ENCODE measurements around the gene PGM1.

PGM1 gene

DNA sequence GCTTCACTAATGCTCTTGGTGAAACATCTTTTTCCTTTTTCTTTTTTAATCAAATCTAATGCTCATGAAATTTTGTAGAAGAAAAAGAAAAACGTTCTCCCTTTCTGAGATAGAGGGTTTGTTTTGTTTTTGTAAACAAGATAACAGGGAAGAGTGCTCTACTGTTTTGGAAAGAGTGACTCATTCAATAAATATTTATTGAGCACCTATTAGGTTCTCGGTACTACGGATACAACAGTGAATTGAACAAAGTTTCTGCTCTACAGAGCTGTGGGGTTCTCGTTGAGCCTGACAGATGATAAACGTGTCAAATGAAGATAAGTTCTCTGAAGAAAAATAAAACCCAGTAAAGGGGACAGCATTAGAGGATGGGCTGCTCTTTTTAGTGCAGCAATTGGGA, 7.0 kb downstream of the PGM1 start:
- TF ChIP-seq, protein P1, sequence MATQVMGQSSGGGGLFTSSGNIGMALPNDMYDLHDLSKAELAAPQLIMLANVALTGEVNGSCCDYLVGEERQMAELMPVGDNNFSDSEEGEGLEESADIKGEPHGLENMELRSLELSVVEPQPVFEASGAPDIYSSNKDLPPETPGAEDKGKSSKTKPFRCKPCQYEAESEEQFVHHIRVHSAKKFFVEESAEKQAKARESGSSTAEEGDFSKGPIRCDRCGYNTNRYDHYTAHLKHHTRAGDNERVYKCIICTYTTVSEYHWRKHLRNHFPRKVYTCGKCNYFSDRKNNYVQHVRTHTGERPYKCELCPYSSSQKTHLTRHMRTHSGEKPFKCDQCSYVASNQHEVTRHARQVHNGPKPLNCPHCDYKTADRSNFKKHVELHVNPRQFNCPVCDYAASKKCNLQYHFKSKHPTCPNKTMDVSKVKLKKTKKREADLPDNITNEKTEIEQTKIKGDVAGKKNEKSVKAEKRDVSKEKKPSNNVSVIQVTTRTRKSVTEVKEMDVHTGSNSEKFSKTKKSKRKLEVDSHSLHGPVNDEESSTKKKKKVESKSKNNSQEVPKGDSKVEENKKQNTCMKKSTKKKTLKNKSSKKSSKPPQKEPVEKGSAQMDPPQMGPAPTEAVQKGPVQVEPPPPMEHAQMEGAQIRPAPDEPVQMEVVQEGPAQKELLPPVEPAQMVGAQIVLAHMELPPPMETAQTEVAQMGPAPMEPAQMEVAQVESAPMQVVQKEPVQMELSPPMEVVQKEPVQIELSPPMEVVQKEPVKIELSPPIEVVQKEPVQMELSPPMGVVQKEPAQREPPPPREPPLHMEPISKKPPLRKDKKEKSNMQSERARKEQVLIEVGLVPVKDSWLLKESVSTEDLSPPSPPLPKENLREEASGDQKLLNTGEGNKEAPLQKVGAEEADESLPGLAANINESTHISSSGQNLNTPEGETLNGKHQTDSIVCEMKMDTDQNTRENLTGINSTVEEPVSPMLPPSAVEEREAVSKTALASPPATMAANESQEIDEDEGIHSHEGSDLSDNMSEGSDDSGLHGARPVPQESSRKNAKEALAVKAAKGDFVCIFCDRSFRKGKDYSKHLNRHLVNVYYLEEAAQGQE (IDR thresholded peaks at IDR 0.05; ENCODE audit: insufficient read depth in 1 of 2, low read depth in 2 of 2, low read length in 2 of 2), result no peak

DNA sequence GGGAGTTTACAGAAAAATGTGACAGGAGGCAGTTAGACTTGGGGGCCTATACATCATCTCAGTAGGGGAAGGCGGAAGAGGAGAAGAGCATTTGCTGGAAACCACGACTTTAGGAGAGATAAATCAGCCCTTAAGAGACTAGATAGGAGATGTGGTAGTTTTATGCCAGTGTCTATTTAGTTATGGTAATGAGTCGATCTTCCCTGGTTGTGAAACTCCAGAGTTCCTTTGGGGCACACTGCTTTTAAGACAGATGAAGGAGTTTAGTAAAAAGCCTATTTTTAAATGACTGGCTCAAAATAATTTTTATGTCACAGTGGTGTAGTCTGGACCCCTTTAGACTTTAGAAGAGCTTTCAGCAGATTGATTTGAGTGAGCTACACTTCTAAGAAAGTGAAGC, 7.8 kb downstream of the PGM1 start:
- TF ChIP-seq POLR2AphosphoS5 (IDR thresholded peaks at IDR 0.05; ENCODE audit: low read depth, low read length) (no peak), FOXP2 (optimal IDR thresholded peaks at IDR 0.05; ENCODE audit: borderline replicate concordance, extremely low read depth, extremely low read length, insufficient read depth) (no peak), SIN3A (IDR thresholded peaks at IDR 0.05; ENCODE audit: borderline replicate concordance, insufficient read depth, low read length) (no peak), TAF1 (IDR thresholded peaks at IDR 0.05; ENCODE audit: borderline replicate concordance, insufficient read depth, low read length) (no peak)
- TF ChIP-seq, protein P1 (IDR thresholded peaks at IDR 0.05; ENCODE audit: insufficient read depth in 1 of 2, low read depth in 2 of 2, low read length in 2 of 2), result no peak

DNA sequence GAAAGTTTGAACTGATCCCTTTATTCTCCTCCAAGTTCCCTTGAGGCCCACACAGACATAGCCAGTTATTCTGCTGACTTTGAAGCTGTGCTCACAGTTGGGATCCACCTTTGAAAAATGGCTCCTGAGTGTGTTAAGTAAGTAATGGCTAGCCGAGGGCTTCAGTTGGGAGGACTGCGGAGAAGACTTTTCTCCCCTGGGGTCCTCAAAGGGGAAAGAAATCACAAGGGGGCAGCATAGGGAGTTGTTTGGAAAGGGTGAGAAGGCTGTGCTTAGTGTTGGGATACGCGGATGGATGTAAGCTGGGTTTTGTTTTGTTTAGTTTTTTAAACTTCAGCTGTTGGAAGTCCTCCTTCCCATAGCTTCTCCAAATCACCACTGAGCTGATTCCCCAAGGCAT, 8.3 kb downstream of the PGM1 start:
- TF ChIP-seq POLR2AphosphoS5 (IDR thresholded peaks at IDR 0.05; ENCODE audit: low read depth, low read length) (no peak), SIN3A (IDR thresholded peaks at IDR 0.05; ENCODE audit: borderline replicate concordance, insufficient read depth, low read length) (no peak), FOXP2 (optimal IDR thresholded peaks at IDR 0.05; ENCODE audit: borderline replicate concordance, extremely low read depth, extremely low read length, insufficient read depth) (no peak), TAF1 (IDR thresholded peaks at IDR 0.05; ENCODE audit: borderline replicate concordance, insufficient read depth, low read length) (no peak)
- TF ChIP-seq, protein P1 (IDR thresholded peaks at IDR 0.05; ENCODE audit: insufficient read depth in 1 of 2, low read depth in 2 of 2, low read length in 2 of 2), result no peak

GRCh38 chr1:63601912-63602311, 8.7 kb downstream of the PGM1 start:
- TF ChIP-seq, protein P1 (IDR thresholded peaks at IDR 0.05; ENCODE audit: insufficient read depth in 1 of 2, low read depth in 2 of 2, low read length in 2 of 2), result no peak
- TF ChIP-seq POLR2AphosphoS5 (IDR thresholded peaks at IDR 0.05; ENCODE audit: low read depth, low read length) (no peak), TAF1 (IDR thresholded peaks at IDR 0.05; ENCODE audit: borderline replicate concordance, insufficient read depth, low read length) (no peak), FOXP2 (optimal IDR thresholded peaks at IDR 0.05; ENCODE audit: borderline replicate concordance, extremely low read depth, extremely low read length, insufficient read depth) (no peak), SIN3A (IDR thresholded peaks at IDR 0.05; ENCODE audit: borderline replicate concordance, insufficient read depth, low read length) (no peak)

DNA sequence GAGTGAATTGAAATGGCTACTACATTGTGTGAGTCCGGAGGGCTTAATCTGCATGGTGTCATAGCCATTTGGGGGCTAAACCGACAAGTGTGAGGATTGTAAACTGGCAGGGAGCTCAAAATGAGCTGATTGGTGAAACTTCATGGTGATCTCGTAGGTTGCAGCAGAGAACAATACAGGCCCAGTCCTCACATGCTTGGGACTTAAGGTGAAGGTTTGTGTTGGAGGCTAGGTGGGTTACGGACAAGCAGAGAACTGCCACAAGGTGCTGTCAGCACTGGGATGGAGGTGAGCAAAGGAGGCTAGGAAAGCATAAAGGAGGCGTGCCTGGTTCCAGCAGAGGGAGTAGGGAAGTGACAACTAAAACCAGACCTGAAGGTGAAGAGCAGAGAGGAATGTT, 9.4 kb downstream of the PGM1 start:
- TF ChIP-seq, protein P1 (IDR thresholded peaks at IDR 0.05; ENCODE audit: insufficient read depth in 1 of 2, low read depth in 2 of 2, low read length in 2 of 2), result no peak
- TF ChIP-seq POLR2AphosphoS5 (IDR thresholded peaks at IDR 0.05; ENCODE audit: low read depth, low read length), result no peak
- TF ChIP-seq FOXP2 (optimal IDR thresholded peaks at IDR 0.05; ENCODE audit: borderline replicate concordance, extremely low read depth, extremely low read length, insufficient read depth), result no peak
